ENCODE data around the gene SYT1. TPM values are rescaled to one million over a fixed set of nuclear protein-coding genes. Genes with fewer than 3 reads are reported as not detected.

SYT1 gene
- polyA plus RNA-seq, 3 donors, result 0.72 TPM; not detected in 2

GRCh38 chr12:79347866-79348265, 483.3 kb downstream of the SYT1 start:
- Histone ChIP-seq H3K4me2 (replicated peaks; ENCODE audit: extremely low read depth, low read length, poor library complexity, severe bottlenecking) (no peak overlapping the region), H2AFZ (ENCODE audit: insufficient read depth, low read depth, low read length, poor library complexity, severe bottlenecking) (no peak overlapping the region), H3K4me3 (replicated peaks in 1 of 3; ENCODE audit: low read depth in 2 of 3, low read length in 3 of 3) (no peak overlapping the region), H3K36me3 (replicated peaks in 1 of 2; ENCODE audit: control insufficient read depth in 1 of 2, insufficient read depth in 2 of 2, low read length in 2 of 2) (no peaks in the 10 kb centered on the region), H3K79me2 (ENCODE audit: insufficient read depth, low read length) (no peaks in the 10 kb centered on the region), H4K20me1 (ENCODE audit: insufficient read depth, low read length) (no peaks in the 10 kb centered on the region), H3K27ac (ENCODE audit: low read depth in 1 of 2, low read length in 2 of 2) (no peak overlapping the region), H3K27me3 (ENCODE audit: control insufficient read depth in 2 of 2, insufficient read depth in 2 of 2, low read length in 2 of 2) (no peaks in the 10 kb centered on the region), H3K9ac (ENCODE audit: insufficient read depth, low read length, poor library complexity, severe bottlenecking) (no peak overlapping the region), H3K4me1 (ENCODE audit: control insufficient read depth in 1 of 2, insufficient read depth in 2 of 2, low read length in 2 of 2) (no peaks in the 10 kb centered on the region), H3K9me3 (replicated peaks in 1 of 2; ENCODE audit: control insufficient read depth in 1 of 2, insufficient read depth in 1 of 2, low read length in 2 of 2) (no peaks in the 10 kb centered on the region)
- H3K4me1 Mint-ChIP-seq, result no peaks in the 10 kb centered on the region
- intact Hi-C loops (cut with micrococcal nuclease), result no loop called here
- 0% methylated on average over 1 of the region's 1 CpG for WGBS (ENCODE audit: insufficient coverage)
- DNase-seq, result peak in 1 of 3 donors; percentile 5
- no peak overlapping the region for H3K4me3 Mint-ChIP-seq
- H3K36me3 Mint-ChIP-seq, result no peaks in the 10 kb centered on the region
- no peak for TF ChIP-seq CTCF (IDR thresholded peaks at IDR 0.05)
- H3K27ac Mint-ChIP-seq, result no peak overlapping the region
- H3K27me3 Mint-ChIP-seq (ENCODE audit: low read depth in 3 of 3), result peaks cover 0 to 2% (median 0%) of the 10 kb centered on the region in 3 donors
- H3K9me3 Mint-ChIP-seq, result peaks cover 0 to 4% (median 0%) of the 10 kb centered on the region in 7 donors

- Histone ChIP-seq H3K9ac (ENCODE audit: insufficient read depth, low read length, poor library complexity, severe bottlenecking) (no peak overlapping the region), H3K36me3 (replicated peaks in 1 of 2; ENCODE audit: control insufficient read depth in 1 of 2, insufficient read depth in 2 of 2, low read length in 2 of 2) (no peaks in the 10 kb centered on the region), H3K4me1 (ENCODE audit: control insufficient read depth in 1 of 2, insufficient read depth in 2 of 2, low read length in 2 of 2) (no peaks in the 10 kb centered on the region), H2AFZ (ENCODE audit: insufficient read depth, low read depth, low read length, poor library complexity, severe bottlenecking) (no peak overlapping the region), H3K79me2 (ENCODE audit: insufficient read depth, low read length) (no peaks in the 10 kb centered on the region), H3K27me3 (ENCODE audit: control insufficient read depth in 2 of 2, insufficient read depth in 2 of 2, low read length in 2 of 2) (no peaks in the 10 kb centered on the region), H3K9me3 (replicated peaks in 1 of 2; ENCODE audit: control insufficient read depth in 1 of 2, insufficient read depth in 1 of 2, low read length in 2 of 2) (no peaks in the 10 kb centered on the region), H4K20me1 (ENCODE audit: insufficient read depth, low read length) (no peaks in the 10 kb centered on the region), H3K4me2 (replicated peaks; ENCODE audit: extremely low read depth, low read length, poor library complexity, severe bottlenecking) (no peak overlapping the region), H3K27ac (ENCODE audit: low read depth in 1 of 2, low read length in 2 of 2) (no peak overlapping the region), H3K4me3 (replicated peaks in 1 of 3; ENCODE audit: low read depth in 2 of 3, low read length in 3 of 3) (no peak overlapping the region)
- no CpG with 5 or more reads among the region's 3 CpGs for WGBS (ENCODE audit: insufficient coverage)
- Mint-ChIP-seq H3K4me3 (no peak overlapping the region), H3K36me3 (no peaks in the 10 kb centered on the region), H3K9me3 (peaks cover 0 to 4% (median 0%) of the 10 kb centered on the region in 7 donors), H3K4me1 (no peaks in the 10 kb centered on the region), H3K27ac (no peak overlapping the region), H3K27me3 (ENCODE audit: low read depth in 3 of 3) (peaks cover 0 to 2% (median 0%) of the 10 kb centered on the region in 3 donors)
- no peak for TF ChIP-seq CTCF (IDR thresholded peaks at IDR 0.05)
- intact Hi-C loops (cut with micrococcal nuclease), result no loop called here
- DNase-seq, result no peak
Measured at GRCh38 chr12:79351251-79351650, 486.7 kb downstream of the SYT1 start.

Measured in CD14-positive monocyte (primary cell).